ENCODE results near the gene FGD1. TPM values are rescaled to one million over a fixed set of nuclear protein-coding genes. Genes with fewer than 3 reads are reported as not detected.

The FGD1 gene
- total RNA-seq, 6 donors from 2014 or later = 1.0 to 4.1 (median 1.7) TPM

GRCh38 chrX:54407266-54407665 lies 88.8 kb downstream of the FGD1 start:
- DNase-seq = no peak
- H3K36me3 ChIP-seq = no peaks in the 10 kb centered on the region
- 52 to 70% methylated on average over 2 of the region's 2 CpGs for WGBS, 2 donors
- no peaks in the 10 kb centered on the region for H3K4me1 ChIP-seq
- H3K9me3 ChIP-seq = no peaks in the 10 kb centered on the region
- no peaks in the 10 kb centered on the region for H3K27me3 ChIP-seq
- ATAC-seq (ENCODE audit: low FRiP score in 2 of 2) = no peak
- no peak overlapping the region for H3K27ac ChIP-seq
- H3K4me3 ChIP-seq = no peak overlapping the region
- TF ChIP-seq EP300 (IDR thresholded peaks at IDR 0.05) (no peak), POLR2A (IDR thresholded peaks at IDR 0.05) (no peak)

- ATAC-seq (ENCODE audit: low FRiP score in 2 of 2) = no peak
- H3K4me1 ChIP-seq = no peaks in the 10 kb centered on the region
- no peak overlapping the region for H3K27ac ChIP-seq
- no peaks in the 10 kb centered on the region for H3K27me3 ChIP-seq
- DNase-seq = no peak
- no peak overlapping the region for H3K4me3 ChIP-seq
- WGBS, 2 donors = 71 to 79% methylated on average over 1 of the region's 1 CpG
- H3K36me3 ChIP-seq = no peaks in the 10 kb centered on the region
- TF ChIP-seq POLR2A (IDR thresholded peaks at IDR 0.05) (no peak), EP300 (IDR thresholded peaks at IDR 0.05) (no peak), POLR2AphosphoS5 (IDR thresholded peaks at IDR 0.05) (no peak)
- TF ChIP-seq, protein P1, sequence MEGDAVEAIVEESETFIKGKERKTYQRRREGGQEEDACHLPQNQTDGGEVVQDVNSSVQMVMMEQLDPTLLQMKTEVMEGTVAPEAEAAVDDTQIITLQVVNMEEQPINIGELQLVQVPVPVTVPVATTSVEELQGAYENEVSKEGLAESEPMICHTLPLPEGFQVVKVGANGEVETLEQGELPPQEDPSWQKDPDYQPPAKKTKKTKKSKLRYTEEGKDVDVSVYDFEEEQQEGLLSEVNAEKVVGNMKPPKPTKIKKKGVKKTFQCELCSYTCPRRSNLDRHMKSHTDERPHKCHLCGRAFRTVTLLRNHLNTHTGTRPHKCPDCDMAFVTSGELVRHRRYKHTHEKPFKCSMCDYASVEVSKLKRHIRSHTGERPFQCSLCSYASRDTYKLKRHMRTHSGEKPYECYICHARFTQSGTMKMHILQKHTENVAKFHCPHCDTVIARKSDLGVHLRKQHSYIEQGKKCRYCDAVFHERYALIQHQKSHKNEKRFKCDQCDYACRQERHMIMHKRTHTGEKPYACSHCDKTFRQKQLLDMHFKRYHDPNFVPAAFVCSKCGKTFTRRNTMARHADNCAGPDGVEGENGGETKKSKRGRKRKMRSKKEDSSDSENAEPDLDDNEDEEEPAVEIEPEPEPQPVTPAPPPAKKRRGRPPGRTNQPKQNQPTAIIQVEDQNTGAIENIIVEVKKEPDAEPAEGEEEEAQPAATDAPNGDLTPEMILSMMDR (IDR thresholded peaks at IDR 0.05) = no peak
- H3K9me3 ChIP-seq = no peaks in the 10 kb centered on the region
Measured at GRCh38 chrX:54397113-54397512, 98.9 kb downstream of the FGD1 start.

Other genes starting within 250 kb of the FGD1 start
- 1 to 10 TPM in 2 of 6 donors, under 1 TPM in 4; 0.84 to 1.4 (median 0.90) TPM for gene WNK3, start 138.2 kb downstream of the FGD1 start, total RNA-seq
- gene TSR2, start 55.8 kb downstream of the FGD1 start, total RNA-seq = 10 to 100 TPM; 11.5 to 43.3 (median 24.3) TPM
- 10 to 100 TPM; 24.6 to 37.7 (median 29.3) TPM for gene GNL3L, start 34.0 kb upstream of the FGD1 start, total RNA-seq